Stimulated activated effector memory CD8-positive, alpha-beta T cell treated with anti-CD3 and anti-CD28 coated beads, Interleukin-12 subunit alpha, Interleukin-12 subunit beta, amount 100 ng/mL, for 72 hours (primary cell): ENCODE measurements around the gene CFL1.
"Not testable (repeated sequence)": the region's sequence is repeated elsewhere in the genome, so short reads cannot be mapped to it uniquely, and the experiment has no call there.

Experiments
- ATAC-seq: fragments of 150-1000 bp; cut with Tn5 transposase; 2 replicates; pipeline ENCODE4 v1.10.0; 2021
- DNase-seq, 2 donors: peaks; one replicate each; pipeline ENCODE4 v3.0.0; 2021 to 2022; ENCODE audit warnings: low spot score in 2 of 2
- H3K27ac Mint-ChIP-seq: one replicate; pipeline ENCODE4 v1.8.0; 2022; ENCODE audit warnings: mild to moderate bottlenecking, mixed read lengths
- H3K36me3 Mint-ChIP-seq: one replicate; pipeline ENCODE4 v1.8.0; 2022; ENCODE audit warnings: mild to moderate bottlenecking, mixed read lengths
- H3K4me1 Mint-ChIP-seq: one replicate; pipeline ENCODE4 v1.8.0; 2022; ENCODE audit warnings: mixed read lengths
- H3K4me3 Mint-ChIP-seq: one replicate; pipeline ENCODE4 v1.8.0; 2022; ENCODE audit warnings: mild to moderate bottlenecking, mixed read lengths
- H3K9me3 Mint-ChIP-seq: one replicate; pipeline ENCODE4 v1.8.0; 2022; ENCODE audit warnings: mixed read lengths

CFL1 gene

GRCh38 chr11:65849771-65850216 is 8.2 kb downstream of the CFL1 start:
- Mint-ChIP-seq H3K27ac (peak overlapping the region; percentile 52), H3K36me3 (peaks cover 46% of the 10 kb centered on the region), H3K4me1 (peaks cover 23% of the 10 kb centered on the region), H3K9me3 (no peaks in the 10 kb centered on the region), H3K4me3 (no peak overlapping the region)
- ATAC-seq (no peak), DNase-seq (peak in 1 of 2 donors; percentile 52)

- Mint-ChIP-seq H3K4me1 (peaks cover 18% of the 10 kb centered on the region), H3K27ac (peak overlapping the region; percentile 52), H3K9me3 (no peaks in the 10 kb centered on the region), H3K36me3 (peaks cover 42% of the 10 kb centered on the region), H3K4me3 (no peak overlapping the region)
- DNase-seq (no peak), ATAC-seq (no peak)
Measured at GRCh38 chr11:65849366-65849765, 8.6 kb downstream of the CFL1 start.

DNA sequence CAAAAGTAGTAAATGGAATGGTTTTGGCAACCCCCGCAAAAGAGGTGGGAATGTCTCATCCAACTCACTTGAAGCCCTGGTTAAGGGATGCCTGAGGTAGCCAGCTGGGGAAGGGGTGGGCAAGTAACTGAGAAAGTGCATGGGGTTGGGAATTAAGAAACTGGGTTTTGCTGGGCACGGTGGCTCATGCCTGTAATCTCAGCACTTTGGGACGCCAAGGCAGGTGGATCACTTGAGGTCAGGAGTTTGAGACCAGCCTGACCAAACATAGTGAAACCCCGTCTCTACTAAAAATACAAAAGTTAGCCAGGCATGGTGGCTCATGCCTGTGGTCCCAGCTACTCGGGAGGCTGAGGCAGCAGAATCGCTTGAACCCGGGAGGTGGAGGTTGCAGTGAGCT is 9.3 kb downstream of the CFL1 start:
- H3K27ac Mint-ChIP-seq, DNase-seq, H3K4me3 Mint-ChIP-seq, ATAC-seq, H3K9me3 Mint-ChIP-seq: not testable (repeated sequence)
- peaks cover 35% of the 10 kb centered on the region for H3K36me3 Mint-ChIP-seq
- peaks cover 12% of the 10 kb centered on the region for H3K4me1 Mint-ChIP-seq

DNA sequence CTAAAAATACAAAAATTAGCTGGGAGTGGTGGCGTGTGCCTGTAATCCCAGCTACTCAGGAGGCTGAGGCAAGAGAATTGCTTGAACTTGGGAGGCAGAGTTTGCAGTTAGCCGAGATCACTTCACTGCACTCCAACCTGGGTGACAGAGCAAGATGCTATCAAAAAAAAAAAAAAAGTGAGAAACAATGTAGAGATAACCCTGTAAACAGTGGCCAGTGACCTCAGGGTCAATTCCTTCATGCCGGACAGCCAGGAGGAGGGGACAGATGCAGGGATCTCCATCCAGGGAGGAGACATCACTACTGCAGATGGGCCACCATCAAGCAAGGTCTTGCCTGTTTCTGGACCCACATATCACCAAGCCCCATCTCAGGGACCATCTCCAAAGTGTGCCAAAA is 10.2 kb downstream of the CFL1 start:
- H3K27ac Mint-ChIP-seq, result no peak overlapping the region
- no peak for ATAC-seq
- no peak for DNase-seq
- H3K4me1 Mint-ChIP-seq, result peaks cover 6% of the 10 kb centered on the region
- H3K9me3 Mint-ChIP-seq, result no peaks in the 10 kb centered on the region
- H3K4me3 Mint-ChIP-seq, result no peak overlapping the region
- H3K36me3 Mint-ChIP-seq, result peaks cover 26% of the 10 kb centered on the region

DNA sequence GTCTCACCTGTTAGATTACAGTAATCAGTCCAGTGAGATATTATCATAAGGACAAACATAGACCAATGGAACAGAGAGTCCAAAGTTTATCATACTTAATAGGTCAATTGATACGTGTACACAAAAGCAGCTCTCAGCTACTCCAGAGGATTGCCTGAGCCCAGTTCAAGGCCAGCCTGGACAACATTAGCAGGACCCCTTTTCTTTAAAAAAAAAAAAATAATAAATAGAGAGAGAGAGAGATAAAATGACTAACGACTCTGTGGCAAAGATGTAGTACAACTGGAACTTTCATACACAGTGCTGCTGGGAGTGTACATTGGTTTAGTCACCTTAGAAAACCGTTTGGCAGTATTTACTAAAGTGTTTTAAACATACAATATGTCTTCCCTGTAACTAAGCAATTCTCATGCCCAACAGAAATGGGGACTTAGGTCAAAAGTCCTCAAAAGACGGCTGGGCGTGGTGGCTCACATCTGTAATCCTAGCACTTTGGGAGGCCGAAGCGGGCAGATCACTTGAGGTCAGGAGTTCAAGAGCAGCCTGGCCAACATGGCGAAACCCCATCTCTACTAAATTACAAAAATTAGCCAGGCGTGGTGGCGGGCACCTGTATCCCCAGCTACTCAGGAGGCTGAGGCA is 13.6 kb downstream of the CFL1 start:
- ATAC-seq, result no peak
- Mint-ChIP-seq H3K4me1 (no peaks in the 10 kb centered on the region), H3K4me3 (no peak overlapping the region), H3K36me3 (no peaks in the 10 kb centered on the region), H3K9me3 (no peaks in the 10 kb centered on the region), H3K27ac (no peak overlapping the region)
- DNase-seq, result no peak

- ATAC-seq (no peak), DNase-seq (no peak)
- Mint-ChIP-seq H3K4me1 (no peaks in the 10 kb centered on the region), H3K9me3 (no peaks in the 10 kb centered on the region), H3K36me3 (no peaks in the 10 kb centered on the region), H3K4me3 (no peak overlapping the region), H3K27ac (no peak overlapping the region)
Measured at GRCh38 chr11:65843811-65844210, 14.2 kb downstream of the CFL1 start.

DNA sequence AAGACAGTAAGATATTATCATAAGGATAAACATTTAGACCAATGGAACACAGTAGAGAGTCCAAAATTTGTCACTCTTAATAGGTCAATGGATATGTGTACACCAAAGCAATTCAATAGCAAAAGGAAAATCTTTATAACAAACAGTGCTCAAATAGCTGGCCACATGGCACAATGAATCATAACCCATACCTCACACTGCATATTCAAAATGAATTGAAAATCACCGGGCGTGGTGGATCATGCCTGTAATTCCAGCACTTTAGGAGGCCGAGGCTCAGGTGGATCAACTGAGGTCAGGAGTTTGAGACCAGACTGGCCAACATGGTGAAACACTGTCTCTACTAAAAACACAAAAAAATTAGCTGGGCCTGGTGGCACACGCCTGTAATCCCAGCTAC is 15.8 kb downstream of the CFL1 start:
- Mint-ChIP-seq H3K36me3 (no peaks in the 10 kb centered on the region), H3K9me3 (no peaks in the 10 kb centered on the region), H3K4me1 (no peaks in the 10 kb centered on the region), H3K4me3 (no peak overlapping the region), H3K27ac (no peak overlapping the region)
- DNase-seq (no peak), ATAC-seq (no peak)

DNA sequence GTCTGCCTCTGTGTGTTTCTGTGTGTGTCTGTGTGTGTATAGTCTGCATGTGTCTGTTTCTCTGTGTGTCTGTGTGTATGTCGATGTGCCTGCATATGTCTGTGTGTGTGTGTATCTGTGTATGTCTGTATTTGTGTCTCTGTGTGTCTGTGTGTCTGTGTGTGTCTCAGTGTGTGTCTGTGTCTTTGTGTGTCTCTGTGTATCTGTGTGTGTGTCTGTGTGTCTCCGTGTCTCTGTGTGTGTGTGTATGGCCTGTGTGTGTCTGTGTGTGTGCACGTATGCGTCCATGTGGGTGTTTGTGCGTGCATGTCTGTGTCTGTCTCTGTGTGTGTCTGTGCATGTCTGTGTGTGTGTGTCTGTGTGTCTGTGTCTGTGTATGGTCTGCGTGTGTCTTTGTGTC is 23.8 kb downstream of the CFL1 start:
- ATAC-seq, result no peak
- H3K4me1 Mint-ChIP-seq, result peaks cover 21% of the 10 kb centered on the region
- no peak overlapping the region for H3K4me3 Mint-ChIP-seq
- no peak for DNase-seq
- peaks cover 5% of the 10 kb centered on the region for H3K9me3 Mint-ChIP-seq
- no peaks in the 10 kb centered on the region for H3K36me3 Mint-ChIP-seq
- no peak overlapping the region for H3K27ac Mint-ChIP-seq

- Mint-ChIP-seq H3K36me3 (no peaks in the 10 kb centered on the region), H3K4me1 (peaks cover 21% of the 10 kb centered on the region), H3K27ac (no peak within 1 kb of the TSS), H3K9me3 (peaks cover 5% of the 10 kb centered on the region), H3K4me3 (no peak within 1 kb of the TSS)
- peak; percentile 89 to 97 for DNase-seq
- peak; percentile 99 for ATAC-seq
Measured at GRCh38 chr11:65833297-65834030, 24.5 kb downstream of the CFL1 start, which contains the start of gene SNX32. Gene SNX32 (plus strand): TSS chr11:65833963. CDS start chr11:65834066, 103 bp downstream.

DNA sequence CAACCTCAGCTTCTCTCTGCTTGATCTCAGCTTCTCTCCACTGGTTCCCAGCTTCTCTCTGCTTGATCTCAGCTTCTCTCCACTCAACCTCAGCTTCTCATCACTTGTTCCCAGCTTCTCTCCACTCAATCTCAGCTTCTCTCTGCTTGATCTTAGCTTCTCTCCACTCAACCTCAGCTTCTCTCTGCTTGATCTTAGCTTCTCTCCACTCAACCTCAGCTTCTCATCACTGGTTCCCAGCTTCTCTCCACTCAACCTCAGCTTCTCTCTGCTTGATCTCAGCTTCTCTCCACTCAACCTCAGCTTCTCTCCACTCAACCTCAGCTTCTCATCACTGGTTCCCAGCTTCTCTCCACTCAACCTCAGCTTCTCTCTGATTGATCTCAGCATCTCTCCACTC is 25.7 kb downstream of the CFL1 start:
- H3K4me3 Mint-ChIP-seq, ATAC-seq, H3K9me3 Mint-ChIP-seq, DNase-seq, H3K36me3 Mint-ChIP-seq: not testable (repeated sequence)
- Mint-ChIP-seq H3K4me1 (peaks cover 30% of the 10 kb centered on the region), H3K27ac (peak overlapping the region; percentile 1)

GRCh38 chr11:65829459-65829858 is 28.5 kb downstream of the CFL1 start:
- Mint-ChIP-seq H3K9me3 (peaks cover 5% of the 10 kb centered on the region), H3K36me3 (no peaks in the 10 kb centered on the region), H3K27ac (no peak overlapping the region), H3K4me3 (no peak overlapping the region), H3K4me1 (peaks cover 31% of the 10 kb centered on the region)
- ATAC-seq, result no peak
- DNase-seq, result no peak

DNA sequence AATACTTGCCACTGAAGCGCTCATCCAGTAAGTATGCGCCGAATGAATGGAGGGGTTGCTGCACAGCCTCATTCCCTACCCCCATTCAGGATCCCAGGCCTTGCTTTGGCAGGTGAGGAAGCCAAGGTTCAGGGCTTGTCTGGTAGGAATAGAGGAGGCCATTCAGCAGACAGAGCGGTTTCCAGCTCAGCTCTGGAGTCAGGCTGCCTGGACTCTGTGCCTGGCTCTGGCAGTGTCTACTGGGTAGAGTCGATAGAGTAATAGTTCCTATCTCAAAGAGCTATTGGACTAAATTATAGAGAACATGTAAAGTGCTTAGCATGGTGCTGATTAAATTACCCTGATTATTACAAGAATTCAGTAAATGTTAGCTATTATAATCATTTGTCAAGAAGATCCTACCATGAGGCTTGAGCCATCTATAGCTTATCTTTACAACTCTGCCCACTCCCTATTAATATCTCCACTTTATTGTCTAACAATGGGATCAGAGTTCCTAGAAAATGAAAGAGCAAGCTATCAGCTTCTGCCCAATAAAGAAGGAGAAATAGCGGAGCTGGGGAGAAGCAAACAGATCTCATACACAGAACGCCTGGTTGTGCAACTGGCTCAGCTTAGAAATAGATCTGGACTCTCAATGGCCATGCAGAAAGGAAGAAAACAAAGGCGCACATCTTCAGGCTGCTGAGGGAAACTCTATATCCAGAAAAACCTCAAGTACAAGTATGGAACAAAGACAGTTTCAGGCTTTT is 30.8 kb downstream of the CFL1 start:
- Mint-ChIP-seq H3K9me3 (no peaks in the 10 kb centered on the region), H3K4me1 (peaks cover 21% of the 10 kb centered on the region), H3K36me3 (no peaks in the 10 kb centered on the region), H3K4me3 (no peak overlapping the region), H3K27ac (peak overlapping the region; percentile 43)
- ATAC-seq (no peak), DNase-seq (no peak)

GRCh38 chr11:65822776-65823528 is 35.0 kb downstream of the CFL1 start:
- no peak overlapping the region for H3K4me3 Mint-ChIP-seq
- no peak overlapping the region for H3K27ac Mint-ChIP-seq
- ATAC-seq (no peak), DNase-seq (no peak)
- H3K9me3 Mint-ChIP-seq, result no peaks in the 10 kb centered on the region
- peaks cover 9% of the 10 kb centered on the region for H3K4me1 Mint-ChIP-seq
- peaks cover 5% of the 10 kb centered on the region for H3K36me3 Mint-ChIP-seq

GRCh38 chr11:65821107-65821506 is 36.9 kb downstream of the CFL1 start:
- peaks cover 12% of the 10 kb centered on the region for H3K4me1 Mint-ChIP-seq
- peaks cover 5% of the 10 kb centered on the region for H3K36me3 Mint-ChIP-seq
- H3K9me3 Mint-ChIP-seq, result no peaks in the 10 kb centered on the region
- no peak overlapping the region for H3K27ac Mint-ChIP-seq
- DNase-seq (no peak), ATAC-seq (no peak)
- H3K4me3 Mint-ChIP-seq, result no peak overlapping the region
